Epithelial cell of proximal tubule (primary cell): Measurements from ENCODE around the gene USP4. TPM values are rescaled to one million over a fixed set of nuclear protein-coding genes. Genes with fewer than 3 reads are reported as not detected.
"Not testable (repeated sequence)": the region's sequence is repeated elsewhere in the genome, so short reads cannot be mapped to it uniquely, and the experiment has no call there.

Experiments used
- DNase-seq: peaks from one replicate; pipeline ENCODE4 v3.0.0-alpha.2; 2011; ENCODE audit warnings: low read depth
- H3K4me3 ChIP-seq: 2 replicates; pipeline ENCODE4 v1.5.1; 2011; ENCODE audit warnings: low read depth, mild to moderate bottlenecking, low read length
- total RNA-seq: library from RNA; depleted of rRNA; stranded (reverse); fragments of >200 nt; gene quantifications from 2 replicates; pipeline ENCODE4 v1.2.3, GENCODE V29; 2015
- TF ChIP-seq, protein P1 (sequence below): conservative IDR thresholded peaks from 2 replicates; pipeline ENCODE4 v1.5.1; 2012; ENCODE audit warnings: low read depth, mild to moderate bottlenecking, low read length

Gene USP4
- total RNA-seq, 1 donor from 2014 or later, result 8.7 TPM

DNA sequence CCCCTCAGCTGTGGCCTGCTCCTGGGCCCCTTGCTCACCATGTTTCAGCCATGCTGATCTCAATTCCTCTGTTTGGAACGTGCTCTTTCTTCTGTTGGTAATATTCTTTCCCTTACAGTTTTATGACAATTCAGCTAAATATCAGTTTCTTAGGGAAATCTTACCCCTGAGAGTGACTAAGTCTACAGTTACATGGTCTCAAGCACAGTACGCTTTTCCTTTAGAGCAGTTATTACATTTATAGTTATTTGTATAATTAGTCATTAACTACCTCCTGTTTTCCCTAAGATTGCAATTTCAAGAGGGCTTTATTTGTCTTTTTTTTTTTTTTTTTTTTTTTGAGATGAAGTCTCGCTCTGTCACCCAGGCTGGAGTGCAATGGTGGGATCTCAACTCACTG is 86.3 kb downstream of the USP4 start:
- TF ChIP-seq, protein P1, sequence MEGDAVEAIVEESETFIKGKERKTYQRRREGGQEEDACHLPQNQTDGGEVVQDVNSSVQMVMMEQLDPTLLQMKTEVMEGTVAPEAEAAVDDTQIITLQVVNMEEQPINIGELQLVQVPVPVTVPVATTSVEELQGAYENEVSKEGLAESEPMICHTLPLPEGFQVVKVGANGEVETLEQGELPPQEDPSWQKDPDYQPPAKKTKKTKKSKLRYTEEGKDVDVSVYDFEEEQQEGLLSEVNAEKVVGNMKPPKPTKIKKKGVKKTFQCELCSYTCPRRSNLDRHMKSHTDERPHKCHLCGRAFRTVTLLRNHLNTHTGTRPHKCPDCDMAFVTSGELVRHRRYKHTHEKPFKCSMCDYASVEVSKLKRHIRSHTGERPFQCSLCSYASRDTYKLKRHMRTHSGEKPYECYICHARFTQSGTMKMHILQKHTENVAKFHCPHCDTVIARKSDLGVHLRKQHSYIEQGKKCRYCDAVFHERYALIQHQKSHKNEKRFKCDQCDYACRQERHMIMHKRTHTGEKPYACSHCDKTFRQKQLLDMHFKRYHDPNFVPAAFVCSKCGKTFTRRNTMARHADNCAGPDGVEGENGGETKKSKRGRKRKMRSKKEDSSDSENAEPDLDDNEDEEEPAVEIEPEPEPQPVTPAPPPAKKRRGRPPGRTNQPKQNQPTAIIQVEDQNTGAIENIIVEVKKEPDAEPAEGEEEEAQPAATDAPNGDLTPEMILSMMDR, result no peak
- DNase-seq, result no peak
- no peak overlapping the region for H3K4me3 ChIP-seq

DNA sequence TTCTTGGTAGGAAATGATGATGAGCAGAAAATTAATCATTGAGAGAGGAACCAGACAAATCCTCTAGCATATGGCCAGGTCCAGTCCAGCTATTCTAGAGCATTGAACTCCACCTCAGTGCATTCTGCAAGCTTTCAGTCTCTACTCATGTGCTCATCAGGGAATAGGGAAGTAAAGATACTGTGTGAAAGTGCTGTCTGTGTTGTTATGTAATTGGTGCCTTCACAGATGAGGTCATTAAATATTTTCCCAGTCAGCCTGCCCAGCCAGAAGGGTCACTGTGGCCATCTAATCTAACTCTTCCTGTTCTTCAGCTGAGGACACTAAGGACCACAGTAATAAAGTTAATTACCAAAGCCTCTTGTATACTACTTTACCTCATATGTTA is 91.0 kb downstream of the USP4 start:
- peak; percentile 37 for DNase-seq
- TF ChIP-seq, protein P1, result no peak
- H3K4me3 ChIP-seq, result no peak overlapping the region

DNA sequence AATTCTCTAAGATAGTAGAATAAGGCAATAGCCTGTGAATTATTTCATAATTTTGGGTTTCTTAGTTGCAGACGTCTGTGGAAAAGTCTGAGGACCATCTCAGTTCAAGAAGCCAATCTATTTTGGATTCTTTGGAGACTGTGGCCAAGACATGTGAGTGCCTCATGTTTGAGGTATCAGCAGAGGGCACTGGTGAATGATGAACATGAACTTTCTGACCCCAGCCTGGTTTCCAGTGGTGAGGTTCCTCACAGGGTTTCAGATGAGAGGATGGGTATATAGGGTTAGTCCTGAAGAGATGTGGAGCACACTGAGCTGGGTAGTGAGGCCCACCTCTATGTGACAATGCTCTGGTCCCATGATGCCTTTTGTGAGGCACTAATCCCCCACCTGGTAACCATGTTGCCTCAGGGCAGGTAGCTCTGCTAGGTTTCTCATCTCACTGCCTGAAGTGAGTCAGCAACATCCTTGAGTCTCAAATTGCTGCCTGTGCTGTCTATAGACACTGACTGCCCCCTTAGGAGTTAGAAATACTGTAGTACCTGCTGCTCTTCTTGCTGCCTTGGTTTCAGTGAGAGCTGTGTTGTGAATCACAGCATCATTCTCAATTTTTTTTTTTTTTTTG is 95.2 kb downstream of the USP4 start:
- TF ChIP-seq, protein P1, result no peak
- DNase-seq, result no peak

DNA sequence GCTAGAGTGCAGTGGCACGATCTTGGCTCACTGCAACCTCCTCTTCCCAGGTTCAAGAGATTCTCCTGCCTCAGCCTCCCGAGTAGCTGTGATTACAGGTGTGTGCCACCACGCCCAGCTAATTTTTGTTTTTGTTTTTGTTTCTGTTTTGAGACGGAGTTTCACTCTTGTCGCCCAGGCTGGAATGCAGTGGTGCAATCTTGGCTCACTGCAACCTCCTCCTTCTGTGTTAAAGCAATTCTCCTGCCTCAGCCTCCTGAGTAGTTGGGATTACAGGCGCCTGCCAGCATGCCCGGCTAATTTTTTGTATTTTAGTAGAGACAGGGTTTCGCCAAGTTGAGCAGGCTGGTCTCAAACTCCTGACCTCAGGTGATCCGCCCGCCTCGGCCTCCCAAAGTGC is 99.8 kb downstream of the USP4 start:
- not testable (repeated sequence) for DNase-seq, H3K4me3 ChIP-seq

More for the DNA sequence above, 95.2 kb downstream of the USP4 start:
- H3K4me3 ChIP-seq, result no peak overlapping the region

DNA sequence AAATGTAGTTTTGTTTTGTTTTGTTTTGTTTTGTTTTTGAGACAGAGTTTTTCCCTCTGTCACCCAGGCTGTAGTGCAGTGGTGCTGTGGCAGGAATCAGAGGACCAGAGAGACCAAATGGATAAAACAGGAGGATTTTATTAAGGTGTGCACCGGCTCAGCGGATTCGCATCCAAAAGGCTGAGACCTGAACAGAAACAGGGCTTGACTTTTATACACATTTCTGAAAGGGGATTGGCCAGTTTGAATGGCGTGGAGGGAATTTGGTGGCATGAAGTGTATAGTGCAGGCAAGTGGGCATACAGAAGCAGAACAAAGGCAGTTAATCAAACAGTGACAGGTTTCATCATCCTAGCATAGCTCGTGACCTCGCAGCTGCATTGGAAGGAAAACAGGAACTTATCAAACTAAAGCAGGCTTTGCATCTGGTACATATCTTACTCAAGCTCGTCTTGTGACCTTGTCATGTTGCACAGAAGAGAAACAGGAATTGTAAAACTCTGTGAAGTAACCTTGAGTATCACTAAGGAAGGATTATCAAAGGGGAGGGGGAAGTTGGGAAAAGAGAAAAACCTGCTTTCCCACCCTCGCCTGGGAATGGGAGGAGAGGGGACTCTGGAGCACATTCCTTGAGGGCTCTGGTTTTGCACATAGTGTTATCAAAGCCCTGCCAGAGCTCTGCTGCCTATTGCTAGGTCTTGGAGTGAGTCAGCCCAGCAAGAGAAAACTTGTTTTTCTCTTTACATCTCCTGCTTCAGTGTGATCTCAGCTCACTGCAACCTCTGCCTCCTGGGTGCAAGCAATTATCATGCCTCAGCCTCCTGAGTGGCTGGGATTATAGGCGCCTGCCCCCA is 101.4 kb downstream of the USP4 start:
- H3K4me3 ChIP-seq, result no peak overlapping the region
- TF ChIP-seq, protein P1, result no peak
- DNase-seq, result no peak

DNA sequence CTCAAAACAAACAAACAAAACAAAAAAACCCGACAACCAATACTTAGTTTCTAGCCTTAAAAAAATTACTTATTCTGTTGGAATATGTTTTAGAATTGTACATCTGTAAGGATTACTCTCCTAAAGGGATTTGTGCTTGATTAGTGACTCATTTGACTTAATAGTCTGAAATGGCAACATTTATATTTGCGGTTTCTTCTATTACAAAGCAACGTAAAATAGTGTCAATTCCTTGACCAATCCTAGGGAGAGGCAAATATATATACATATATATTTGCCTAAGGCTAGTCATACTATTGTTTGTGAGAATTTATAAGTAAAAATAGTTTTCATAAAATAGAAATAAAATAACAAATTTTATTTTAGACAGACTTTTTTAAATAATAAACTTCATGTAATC is 102.5 kb downstream of the USP4 start:
- H3K4me3 ChIP-seq, result no peak overlapping the region
- TF ChIP-seq, protein P1, result no peak
- DNase-seq, result no peak

DNA sequence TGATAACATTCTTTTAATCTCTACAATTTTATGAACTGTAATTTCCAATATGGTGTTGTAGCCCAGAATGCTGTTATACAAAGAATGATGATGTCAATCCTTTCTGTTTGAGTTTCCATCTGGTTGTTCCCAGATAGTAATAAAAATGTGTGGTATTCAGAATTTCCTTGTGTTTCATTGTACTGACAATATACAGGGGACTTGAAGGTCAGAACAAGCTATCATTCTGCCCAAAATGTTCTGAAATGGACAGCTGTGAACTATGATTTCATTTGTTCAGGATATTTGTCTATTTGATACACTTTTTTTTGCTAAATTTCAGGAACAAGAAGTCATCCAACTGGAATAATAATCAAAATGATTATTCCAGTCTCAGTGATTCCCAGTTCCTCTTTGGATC is 103.6 kb downstream of the USP4 start:
- DNase-seq, result no peak
- TF ChIP-seq, protein P1, result no peak
- no peak overlapping the region for H3K4me3 ChIP-seq

- H3K4me3 ChIP-seq, DNase-seq: not testable (repeated sequence)
These were observed 111.0 kb downstream of the USP4 start for GRCh38 chr3:49228817-49229216.
